ENCODE data around the gene MICALL2.

The MICALL2 gene

DNA sequence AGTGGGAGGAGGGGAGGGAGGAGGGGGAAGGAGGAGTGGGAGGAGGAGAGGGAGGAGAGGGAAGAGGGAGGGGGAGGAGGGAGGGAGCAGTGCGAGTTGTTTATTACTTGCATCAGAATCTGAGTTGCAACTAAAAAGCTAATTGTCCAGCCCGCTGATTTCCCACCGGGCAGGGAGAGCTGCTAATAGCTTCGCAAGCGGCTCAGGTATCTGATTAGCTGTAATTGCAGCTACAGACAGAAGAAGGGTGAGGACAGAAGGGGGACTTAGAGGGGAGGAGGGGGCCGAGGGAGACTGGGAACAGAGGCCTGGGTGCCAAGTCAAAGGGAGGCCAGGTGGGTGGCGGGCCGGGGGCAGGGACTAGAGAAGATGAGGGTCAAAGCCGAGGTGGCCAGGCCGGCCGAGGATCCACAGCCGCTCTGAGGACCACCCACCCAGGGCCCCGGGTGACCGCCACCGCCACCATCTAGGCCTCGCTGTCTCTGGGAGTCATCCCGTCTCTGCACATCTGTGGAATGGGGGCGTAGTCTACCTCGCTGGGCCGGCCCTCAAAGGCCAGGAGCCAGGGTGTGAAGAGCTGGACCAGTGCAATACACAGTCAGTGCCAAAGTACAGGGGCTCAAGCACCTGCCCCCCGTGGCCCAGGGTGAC, 54.2 kb downstream of the MICALL2 start:
- Mint-ChIP-seq H3K4me3 (no peak overlapping the region), H3K4me1 (ENCODE audit: low read depth) (peaks cover 3% of the 10 kb centered on the region), H3K9me3 (no peaks in the 10 kb centered on the region), H3K36me3 (ENCODE audit: low read depth) (no peaks in the 10 kb centered on the region), H3K27ac (no peak overlapping the region), H3K27me3 (ENCODE audit: low read depth) (peaks cover 42% of the 10 kb centered on the region)
- no peak for DNase-seq (ENCODE audit: low spot score)

DNA sequence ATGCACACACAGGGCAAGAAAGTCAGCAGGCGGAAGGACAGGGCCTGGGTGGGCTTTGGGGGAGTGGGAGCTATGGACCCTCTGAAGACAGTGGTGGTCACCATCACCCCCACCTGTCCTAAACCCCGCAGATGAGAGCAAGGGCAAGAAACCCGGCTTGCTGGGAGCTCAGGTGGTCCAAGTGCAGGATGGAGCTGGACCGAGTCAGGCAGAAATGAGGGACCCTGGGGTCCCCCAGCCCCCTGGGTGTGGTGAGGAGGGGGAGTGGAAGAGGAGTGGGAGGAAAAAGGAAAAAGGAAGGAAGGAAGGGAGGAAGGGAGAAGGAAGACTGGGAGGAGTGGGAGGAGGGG, 54.8 kb downstream of the MICALL2 start:
- Mint-ChIP-seq H3K4me1 (ENCODE audit: low read depth) (peaks cover 3% of the 10 kb centered on the region), H3K27ac (no peak overlapping the region), H3K9me3 (no peaks in the 10 kb centered on the region), H3K27me3 (ENCODE audit: low read depth) (peaks cover 42% of the 10 kb centered on the region), H3K36me3 (ENCODE audit: low read depth) (no peaks in the 10 kb centered on the region), H3K4me3 (no peak overlapping the region)
- no peak for DNase-seq (ENCODE audit: low spot score)

DNA sequence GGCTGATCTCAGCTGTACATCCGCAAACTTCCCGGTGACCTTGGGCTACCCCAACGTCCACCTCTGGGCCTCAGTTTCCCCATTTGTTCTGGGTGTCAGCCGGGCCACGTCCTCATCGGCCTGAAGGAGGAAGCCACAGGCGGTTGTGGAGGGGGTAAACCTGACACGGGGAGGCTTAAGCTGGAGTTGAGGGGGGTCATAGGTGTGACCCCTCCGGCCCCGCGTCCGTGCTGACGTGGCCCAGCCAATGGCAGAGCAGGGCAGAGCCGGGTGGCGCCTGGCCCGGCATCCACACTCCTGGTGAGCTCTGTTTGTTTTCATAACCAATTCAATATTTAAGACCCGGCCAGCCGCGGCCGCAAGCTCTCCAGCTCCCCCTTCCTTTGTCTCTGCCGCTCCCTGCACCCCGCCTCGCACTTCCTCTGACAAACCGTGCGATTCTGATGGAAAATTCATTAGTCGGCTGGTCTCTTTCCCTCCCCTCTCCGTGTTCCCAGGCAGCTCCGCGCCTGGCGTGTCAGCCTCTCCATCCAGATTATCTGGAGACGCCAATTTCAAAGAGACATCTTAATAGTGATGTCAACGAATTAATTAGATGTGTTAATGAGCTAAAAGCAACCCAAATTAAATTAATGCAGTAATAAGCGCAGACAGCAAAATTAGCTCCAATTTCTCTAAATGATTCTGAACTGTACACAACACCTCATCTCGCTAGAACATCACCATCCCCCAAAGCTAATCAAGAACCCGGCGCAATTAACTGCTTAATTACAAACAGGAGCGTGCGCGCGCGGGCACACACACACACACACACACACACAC, 55.4 kb downstream of the MICALL2 start:
- Mint-ChIP-seq H3K4me1 (ENCODE audit: low read depth) (peaks cover 3% of the 10 kb centered on the region), H3K27me3 (ENCODE audit: low read depth) (peaks cover 42% of the 10 kb centered on the region), H3K9me3 (no peaks in the 10 kb centered on the region), H3K36me3 (ENCODE audit: low read depth) (no peaks in the 10 kb centered on the region), H3K27ac (no peak overlapping the region), H3K4me3 (no peak overlapping the region)
- DNase-seq (ENCODE audit: low spot score) = no peak

DNA sequence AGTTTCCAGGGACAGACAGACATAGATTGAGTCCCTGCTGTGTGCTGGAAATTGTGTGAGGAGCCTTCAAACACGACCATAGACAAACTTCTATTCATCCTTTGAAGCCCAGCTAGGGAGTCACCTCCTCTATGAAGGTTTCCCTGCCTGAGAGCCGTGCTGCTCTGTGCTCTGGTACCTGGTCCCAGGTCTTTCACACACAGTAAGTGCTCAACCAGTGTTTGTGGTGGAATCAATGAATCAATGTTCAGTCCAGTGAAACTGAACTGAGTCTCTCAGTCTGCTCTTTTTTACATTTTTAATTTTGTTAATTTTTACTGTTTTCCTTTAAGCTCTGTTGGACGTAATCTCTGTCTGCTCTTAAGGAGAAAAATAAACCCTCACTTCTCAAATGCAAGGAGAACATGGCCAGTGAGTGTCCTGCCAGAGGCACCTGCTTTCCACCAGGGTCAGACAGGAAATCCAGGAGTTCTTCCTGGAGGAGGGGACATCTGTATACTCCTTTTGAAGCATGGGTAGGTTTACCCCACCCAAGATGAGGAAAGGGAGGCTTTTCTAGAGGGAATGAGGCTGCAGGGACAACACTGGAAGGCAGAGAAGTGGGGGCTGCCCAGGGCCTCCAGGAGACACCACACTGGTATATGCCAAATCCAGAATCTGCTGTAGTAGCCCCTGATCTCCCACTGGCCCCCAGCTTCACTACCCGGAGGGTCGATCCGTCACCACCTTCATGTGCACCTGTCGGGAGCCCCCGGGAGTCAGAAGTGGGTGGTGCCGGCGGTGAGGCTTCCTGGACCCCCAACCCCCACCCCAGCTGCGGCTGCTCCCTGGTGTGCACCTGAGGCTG, 56.3 kb downstream of the MICALL2 start:
- Mint-ChIP-seq H3K4me1 (ENCODE audit: low read depth) (peaks cover 3% of the 10 kb centered on the region), H3K9me3 (no peaks in the 10 kb centered on the region), H3K36me3 (ENCODE audit: low read depth) (no peaks in the 10 kb centered on the region), H3K27me3 (ENCODE audit: low read depth) (peaks cover 42% of the 10 kb centered on the region), H3K4me3 (no peak overlapping the region), H3K27ac (no peak overlapping the region)
- DNase-seq (ENCODE audit: low spot score) = no peak

DNA sequence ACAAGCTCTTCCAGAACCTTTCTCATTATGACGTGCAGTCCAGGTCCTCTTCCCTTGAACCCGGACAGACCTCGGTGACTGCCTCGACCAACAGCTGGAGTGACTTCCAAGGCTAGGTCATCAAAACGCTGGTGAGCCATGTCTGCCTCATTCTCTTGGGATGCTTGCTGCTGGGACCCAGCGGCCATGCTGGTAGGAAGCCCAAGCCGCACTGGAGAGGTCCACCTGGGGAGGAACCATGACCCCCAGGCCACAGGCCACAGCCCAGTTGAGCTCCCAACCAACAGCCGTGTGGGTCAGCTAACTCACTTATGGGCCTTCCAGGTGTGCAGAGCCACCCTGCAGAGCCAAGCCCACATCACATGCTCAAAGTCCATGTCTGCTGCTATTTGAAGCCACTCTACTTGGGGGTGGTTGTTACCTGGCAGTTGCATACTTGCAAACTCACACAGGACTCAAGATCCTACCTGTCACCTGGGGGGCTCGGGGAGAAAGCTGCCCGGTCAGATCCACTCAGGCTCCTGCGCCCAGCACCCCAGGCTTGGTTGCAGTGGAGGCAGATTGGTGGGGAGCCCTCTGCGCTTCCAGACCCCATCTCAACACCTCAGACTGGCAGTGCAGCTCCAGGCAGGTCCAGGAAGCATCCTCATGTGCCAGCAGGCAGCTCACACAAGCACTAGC, 57.0 kb downstream of the MICALL2 start:
- H3K36me3 Mint-ChIP-seq (ENCODE audit: low read depth) = no peaks in the 10 kb centered on the region
- no peaks in the 10 kb centered on the region for H3K9me3 Mint-ChIP-seq
- no peak for DNase-seq (ENCODE audit: low spot score)
- H3K4me3 Mint-ChIP-seq = no peak overlapping the region
- H3K4me1 Mint-ChIP-seq (ENCODE audit: low read depth) = peaks cover 3% of the 10 kb centered on the region
- H3K27me3 Mint-ChIP-seq (ENCODE audit: low read depth) = peaks cover 42% of the 10 kb centered on the region
- H3K27ac Mint-ChIP-seq = no peak overlapping the region

DNA sequence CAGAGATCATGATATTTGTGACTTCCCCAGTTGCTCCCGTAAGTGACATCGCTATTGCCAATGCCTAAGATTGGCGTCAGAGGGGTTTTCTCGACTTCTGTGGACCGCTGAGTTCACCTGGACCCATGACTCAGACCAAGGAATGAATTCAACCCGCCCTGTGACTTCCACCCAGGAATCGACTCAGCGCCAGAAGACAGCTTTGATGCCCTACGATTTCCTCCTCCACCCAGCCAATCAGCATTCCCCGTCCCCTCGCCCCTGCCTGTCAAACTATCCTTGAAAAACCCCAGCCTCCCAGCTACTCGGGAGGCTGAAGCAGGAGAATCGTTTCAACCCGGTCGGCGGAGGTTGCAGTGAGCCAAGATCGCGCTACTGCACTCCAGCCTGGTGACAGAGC, 58.3 kb downstream of the MICALL2 start:
- Mint-ChIP-seq H3K27me3 (ENCODE audit: low read depth) (peaks cover 40% of the 10 kb centered on the region), H3K4me3 (no peak overlapping the region), H3K4me1 (ENCODE audit: low read depth) (peaks cover 3% of the 10 kb centered on the region), H3K9me3 (no peaks in the 10 kb centered on the region), H3K27ac (no peak overlapping the region), H3K36me3 (ENCODE audit: low read depth) (no peaks in the 10 kb centered on the region)
- DNase-seq (ENCODE audit: low spot score) = no peak

DNA sequence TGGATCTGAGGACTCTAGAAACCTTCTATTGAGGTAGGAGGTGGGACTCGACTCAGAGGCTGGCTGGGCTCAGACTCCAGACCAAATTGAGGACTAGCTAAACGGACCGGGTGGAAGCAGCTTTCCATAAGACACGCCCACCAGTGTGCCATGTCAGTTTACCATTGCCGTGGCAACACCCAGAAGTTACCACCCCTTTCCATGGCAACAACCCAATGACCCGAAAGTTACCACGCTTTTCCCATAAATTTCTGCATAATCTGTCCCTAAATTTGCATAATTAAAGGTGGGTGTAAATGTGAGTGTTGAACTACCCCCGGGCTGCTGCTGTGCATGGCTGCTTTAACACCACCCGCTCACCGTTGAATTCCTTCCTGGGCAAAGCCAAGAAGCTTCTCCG, 58.9 kb downstream of the MICALL2 start:
- no peak overlapping the region for H3K4me3 Mint-ChIP-seq
- no peak overlapping the region for H3K27ac Mint-ChIP-seq
- peaks cover 3% of the 10 kb centered on the region for H3K4me1 Mint-ChIP-seq (ENCODE audit: low read depth)
- no peak for DNase-seq (ENCODE audit: low spot score)
- no peaks in the 10 kb centered on the region for H3K9me3 Mint-ChIP-seq
- peaks cover 37% of the 10 kb centered on the region for H3K27me3 Mint-ChIP-seq (ENCODE audit: low read depth)
- H3K36me3 Mint-ChIP-seq (ENCODE audit: low read depth) = no peaks in the 10 kb centered on the region

DNA sequence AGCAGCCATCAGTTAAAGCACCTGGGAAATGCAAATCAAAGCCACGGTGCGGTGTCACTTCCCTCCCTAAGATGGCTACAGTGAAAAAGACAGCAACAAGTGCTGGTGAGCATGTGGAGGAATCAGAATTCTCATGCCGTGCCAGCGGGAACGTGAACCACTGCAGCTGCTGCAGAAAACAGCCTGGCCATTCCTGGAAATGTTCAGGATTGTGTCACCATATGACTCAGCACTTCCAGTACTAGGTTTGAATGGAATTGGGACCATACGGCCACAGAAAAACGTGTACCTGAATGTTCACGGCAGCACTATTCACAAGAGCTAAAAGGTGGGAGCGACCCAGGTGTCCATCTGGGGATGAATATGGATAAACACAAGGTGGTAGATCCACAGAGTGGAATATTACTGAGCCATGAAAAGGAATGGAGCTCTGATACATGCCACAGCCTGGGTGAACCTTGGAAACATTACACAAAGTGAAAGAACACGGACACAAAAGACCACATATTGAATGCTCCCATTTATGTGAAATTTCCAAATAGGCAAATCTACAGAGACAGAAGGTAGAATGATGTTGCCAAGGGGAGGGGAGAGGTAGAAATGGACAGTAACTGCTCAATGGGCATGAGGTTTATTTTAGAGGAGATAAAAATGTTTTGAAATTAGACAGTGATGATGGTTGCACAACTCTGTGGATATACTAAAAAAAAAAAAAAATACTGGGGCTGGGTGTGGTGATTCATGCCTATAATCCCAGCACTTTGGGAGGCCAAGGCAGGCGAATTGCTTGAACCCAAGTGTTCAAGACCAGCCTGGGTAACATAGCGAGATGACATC, 61.6 kb downstream of the MICALL2 start:
- DNase-seq (ENCODE audit: low spot score) = no peak
- H3K27me3 Mint-ChIP-seq (ENCODE audit: low read depth) = peaks cover 21% of the 10 kb centered on the region
- no peaks in the 10 kb centered on the region for H3K36me3 Mint-ChIP-seq (ENCODE audit: low read depth)
- no peak overlapping the region for H3K4me3 Mint-ChIP-seq
- H3K27ac Mint-ChIP-seq = no peak overlapping the region
- H3K9me3 Mint-ChIP-seq = no peaks in the 10 kb centered on the region
- H3K4me1 Mint-ChIP-seq (ENCODE audit: low read depth) = no peaks in the 10 kb centered on the region

DNA sequence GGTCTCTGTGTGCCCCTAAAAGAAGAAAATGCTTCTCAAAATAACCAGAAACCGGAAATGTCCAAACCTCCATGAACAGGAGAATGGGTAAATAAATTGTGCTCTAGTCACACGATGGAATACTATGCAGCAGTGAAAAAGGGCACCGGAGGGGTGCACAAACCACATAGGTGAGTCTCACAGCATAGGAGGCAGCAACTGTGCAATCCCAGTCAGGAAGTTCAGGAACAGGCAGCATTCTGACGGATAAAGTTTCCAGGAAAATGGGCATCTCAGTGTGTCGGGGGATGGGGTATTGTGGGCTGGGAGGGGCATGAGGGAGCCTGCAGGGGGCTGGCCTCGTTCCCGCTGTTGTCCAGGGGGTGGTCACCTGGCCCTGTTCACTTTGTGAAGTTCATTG, 63.1 kb downstream of the MICALL2 start:
- H3K27me3 Mint-ChIP-seq (ENCODE audit: low read depth) = peaks cover 9% of the 10 kb centered on the region
- H3K9me3 Mint-ChIP-seq = peaks cover 3% of the 10 kb centered on the region
- no peak overlapping the region for H3K4me3 Mint-ChIP-seq
- no peak overlapping the region for H3K27ac Mint-ChIP-seq
- H3K36me3 Mint-ChIP-seq (ENCODE audit: low read depth) = no peaks in the 10 kb centered on the region
- no peaks in the 10 kb centered on the region for H3K4me1 Mint-ChIP-seq (ENCODE audit: low read depth)
- no peak for DNase-seq (ENCODE audit: low spot score)

DNA sequence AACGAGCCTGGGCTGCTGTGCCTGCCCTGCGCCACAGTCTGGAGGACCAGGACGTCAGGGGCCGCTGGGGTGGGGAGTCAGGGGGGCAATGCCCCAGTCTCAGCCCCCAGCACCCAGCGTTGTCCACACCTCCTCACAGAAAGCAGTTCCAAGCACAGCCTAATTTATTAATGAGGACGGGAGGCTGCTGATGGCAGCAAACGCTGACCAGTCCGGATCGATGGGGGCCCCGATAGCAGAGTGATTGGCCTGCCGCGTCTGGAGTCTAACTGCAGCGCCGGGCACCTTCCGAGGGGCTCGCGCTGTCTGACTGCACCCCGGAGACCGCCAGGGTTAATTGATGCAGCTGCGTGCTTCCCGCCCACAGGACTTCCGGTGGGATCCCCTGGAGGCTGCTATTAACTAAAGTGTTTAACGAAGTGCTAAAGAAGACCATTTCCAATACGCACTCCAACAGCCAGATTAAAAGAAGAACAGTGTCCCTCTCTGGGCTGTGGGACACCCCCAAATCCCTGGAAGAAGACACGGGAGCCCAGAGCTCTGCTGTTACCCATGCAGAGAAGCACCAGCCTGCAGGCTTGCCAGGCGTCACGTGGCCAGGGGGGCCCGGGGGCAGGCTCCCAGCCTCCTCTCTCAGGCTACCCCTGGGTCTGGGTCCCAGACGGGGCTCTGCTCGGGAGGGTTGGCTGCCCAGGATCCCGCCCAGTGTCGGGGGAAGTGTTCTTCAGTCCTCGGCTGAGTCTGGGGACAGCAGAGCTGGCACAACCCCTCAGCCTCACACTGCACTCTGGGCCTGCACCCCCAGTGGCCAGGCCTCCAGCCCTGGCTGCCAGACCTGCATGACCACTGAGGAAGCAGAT, 63.8 kb downstream of the MICALL2 start:
- no peak for DNase-seq (ENCODE audit: low spot score)
- peaks cover 5% of the 10 kb centered on the region for H3K9me3 Mint-ChIP-seq
- no peaks in the 10 kb centered on the region for H3K36me3 Mint-ChIP-seq (ENCODE audit: low read depth)
- no peak overlapping the region for H3K27ac Mint-ChIP-seq
- H3K4me3 Mint-ChIP-seq = no peak overlapping the region
- H3K27me3 Mint-ChIP-seq (ENCODE audit: low read depth) = peaks cover 1% of the 10 kb centered on the region
- no peaks in the 10 kb centered on the region for H3K4me1 Mint-ChIP-seq (ENCODE audit: low read depth)

DNA sequence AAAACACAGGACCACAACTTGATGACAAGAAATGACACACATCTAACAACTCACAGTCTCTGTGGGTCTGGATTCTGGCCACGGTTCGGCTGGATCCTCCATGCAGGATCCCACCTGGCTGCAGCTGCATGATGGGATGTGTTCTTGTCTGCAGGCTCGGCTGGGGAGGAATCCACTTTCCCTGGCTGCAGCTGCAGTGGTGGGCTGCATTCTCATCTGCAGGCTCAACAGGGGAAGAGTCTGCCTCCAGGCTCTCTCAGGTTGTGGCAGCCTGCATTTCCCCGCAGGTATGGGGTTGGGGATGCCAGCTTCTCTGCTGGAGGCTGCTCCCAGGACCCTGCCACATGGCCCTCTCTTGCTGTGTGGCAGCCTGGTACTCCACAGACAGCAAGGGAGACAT, 64.9 kb downstream of the MICALL2 start:
- no peak for DNase-seq (ENCODE audit: low spot score)
- no peaks in the 10 kb centered on the region for H3K27me3 Mint-ChIP-seq (ENCODE audit: low read depth)
- no peaks in the 10 kb centered on the region for H3K4me1 Mint-ChIP-seq (ENCODE audit: low read depth)
- no peaks in the 10 kb centered on the region for H3K36me3 Mint-ChIP-seq (ENCODE audit: low read depth)
- peaks cover 5% of the 10 kb centered on the region for H3K9me3 Mint-ChIP-seq
- H3K4me3 Mint-ChIP-seq = no peak overlapping the region
- no peak overlapping the region for H3K27ac Mint-ChIP-seq

DNA sequence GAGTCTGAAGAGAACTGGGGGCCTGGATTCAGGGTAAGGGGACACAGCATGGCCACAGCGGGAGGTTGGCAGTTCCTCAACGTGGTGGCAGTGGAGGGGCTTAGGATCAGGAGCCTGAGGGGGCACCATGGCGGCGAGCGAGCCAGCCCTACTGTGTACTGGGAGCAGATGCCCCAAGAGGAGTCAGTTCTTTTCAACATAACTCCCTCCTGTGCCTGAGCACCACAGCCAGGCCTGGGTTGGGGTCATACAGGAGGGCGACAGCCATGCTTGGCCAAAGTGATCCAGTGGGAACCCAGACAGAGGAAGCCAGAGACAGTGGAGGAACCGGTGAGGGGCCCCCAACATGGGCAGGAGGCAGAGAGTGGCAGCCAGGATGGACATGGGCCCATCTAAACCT, 65.8 kb downstream of the MICALL2 start:
- Mint-ChIP-seq H3K27ac (no peak overlapping the region), H3K9me3 (peaks cover 5% of the 10 kb centered on the region), H3K4me1 (ENCODE audit: low read depth) (no peaks in the 10 kb centered on the region), H3K27me3 (ENCODE audit: low read depth) (no peaks in the 10 kb centered on the region), H3K36me3 (ENCODE audit: low read depth) (no peaks in the 10 kb centered on the region), H3K4me3 (no peak overlapping the region)
- no peak for DNase-seq (ENCODE audit: low spot score)
